Spleen (tissue), 11 donors: ENCODE measurements around the gene ST6GALNAC1. TPM values are rescaled to one million over a fixed set of nuclear protein-coding genes. Genes with fewer than 3 reads are reported as not detected.

Experiments used
- DNase-seq: peaks from one replicate; pipeline ENCODE4 v3.0.0-alpha.2; 2020
- H3K27ac ChIP-seq, 8 donors: fragments of 200-600 bp; sonication (generic) in 7 of 8; 1 replicate in 4 of 8; 2 replicates in 4 of 8; pipeline versions ENCODE4 v1.5.0 to v1.8.0; 2016 to 2021; ENCODE audit warnings: inconsistent platforms in 4 of 8, mild to moderate bottlenecking in 4 of 8, moderate library complexity in 1 of 8
- H3K27me3 ChIP-seq, 7 donors: fragments of 200-600 bp; sonication (generic) in 6 of 7; replicated peaks in 1 of 7; 1 replicate in 4 of 7; 2 replicates in 3 of 7; pipeline versions ENCODE4 v1.5.0 to v1.8.0; 2016 to 2021; ENCODE audit warnings: inconsistent platforms in 3 of 7, mild to moderate bottlenecking in 1 of 7
- H3K36me3 ChIP-seq, 6 donors: fragments of 200-600 bp; sonication (generic) in 5 of 6; 1 replicate in 4 of 6; 2 replicates in 2 of 6; pipeline versions ENCODE4 v1.5.0 to v1.8.0; 2016 to 2021; ENCODE audit warnings: inconsistent platforms in 2 of 6
- H3K4me1 ChIP-seq, 6 donors: fragments of 200-600 bp; sonication (generic) in 5 of 6; 1 replicate in 3 of 6; 2 replicates in 3 of 6; pipeline versions ENCODE4 v1.5.0 to v1.8.0; 2016 to 2021; ENCODE audit warnings: inconsistent platforms in 3 of 6
- H3K4me3 ChIP-seq, 8 donors: fragments of 200-600 bp; sonication (generic) in 7 of 8; 1 replicate in 4 of 8; 2 replicates in 4 of 8; pipeline versions ENCODE4 v1.5.0 to v1.8.0; 2016 to 2021; ENCODE audit warnings: inconsistent platforms in 4 of 8, mild to moderate bottlenecking in 4 of 8, moderate library complexity in 2 of 8
- H3K9me3 ChIP-seq, 8 donors: fragments of 200-600 bp; sonication (generic) in 7 of 8; 1 replicate in 4 of 8; 2 replicates in 4 of 8; pipeline versions ENCODE4 v1.5.0 to v1.8.0; 2016 to 2021; ENCODE audit warnings: inconsistent platforms in 4 of 8
- POLR2A ChIP-seq, 3 donors: fragments of 450-650 bp; IDR thresholded peaks; one replicate each; pipeline ENCODE4 v1.5.1; 2017; ENCODE audit warnings: antibody characterized with exemption in 3 of 3, mild to moderate bottlenecking in 1 of 3
- POLR2AphosphoS5 ChIP-seq, 3 donors: sonication (generic); formaldehyde crosslinking; IDR thresholded peaks; one replicate each; pipeline ENCODE4 v1.5.1; 2017; ENCODE audit warnings: antibody characterized with exemption in 3 of 3
- WGBS, 5 donors: extraction: QIAGEN DNeasy Blood & Tissue Kit in 3 of 5; methylation state at CpG; one replicate each; pipeline versions ENCODE4 v1.1.5 to v1.1.7; 2013 to 2018; 5-methylcytosine and 5-hydroxymethylcytosine counted together
- intact Hi-C: fragments of 100-400 bp; cut with DNase I; formaldehyde crosslinking; loops from one replicate; pipeline ENCODE4 v1.15.0; 2023; ENCODE audit warnings: low total_unique reads
- polyA plus RNA-seq, 3 donors: library from polyadenylated mRNA; stranded (reverse); fragments of 200-250 nt; gene quantifications; one replicate each; pipeline ENCODE4 v1.2.1, GENCODE V29; 2013
- total RNA-seq, 7 donors: library from RNA; depleted of rRNA in 3 of 7; stranded (reverse); fragments of >200 nt in 3 of 7; fragmentation: NEBNext Ultra II Directional in 4 of 7; extraction: Animal tissue kit (Norgen Biotek cat#: 25700) in 4 of 7; gene quantifications; one replicate each; pipeline versions ENCODE4 v1.1.0 to v1.2.1, GENCODE V29; 2016 to 2021
- TF ChIP-seq, protein P1 (sequence below), 11 experiments: fragments of 200-600 bp in 7 of 11; fragments of 450-650 bp in 4 of 11; sonication (generic) in 4 of 11; IDR thresholded peaks in 8 of 11; conservative IDR thresholded peaks in 3 of 11; 1 replicate in 7 of 11; 2 replicates in 4 of 11; pipeline versions ENCODE4 v1.4.0 to v1.8.0; 2016 to 2021; ENCODE audit warnings: antibody characterized with exemption in 11 of 11, inconsistent platforms in 4 of 11, mild to moderate bottlenecking in 1 of 11
- donor health status: healthy with polysubstance abuse.
- donor health status: DM: no; HTN: no; CAD: no; lungs with moderate emphysema.
- donor health status: DM: no; HTN: no; CAD: no.
- donor health status: Bipolar disorder and iron deficiency.
- donor health status: healthy.
- donor health status: DM: no; HTN: no; CAD: no.
- donor health status: DM: yes; HTN: yes; CAD: no.

ST6GALNAC1 gene
- total and polyA plus RNA-seq, 10 donors, result 2.3 to 25.3 (median 12.9) TPM

DNA sequence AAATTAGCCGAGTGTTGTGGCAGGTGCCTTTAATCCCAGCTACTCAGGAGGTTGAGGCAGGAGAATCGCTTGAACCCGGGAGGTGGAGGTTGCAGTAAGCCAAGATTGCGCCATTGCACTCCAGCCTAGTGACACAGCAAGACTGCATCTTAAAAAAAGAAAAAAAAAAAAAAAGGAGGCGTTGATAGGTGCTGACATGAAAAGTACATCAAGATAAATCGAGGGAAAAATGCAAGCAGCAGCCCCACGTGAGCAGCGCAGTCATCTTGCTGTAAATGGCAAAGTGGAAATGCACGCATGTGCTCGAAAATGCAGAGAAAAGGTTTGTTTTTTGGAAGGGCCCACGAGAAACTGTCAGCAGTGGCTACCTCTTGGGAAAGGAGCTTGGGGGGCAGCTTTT, 46.3 kb upstream of the ST6GALNAC1 start:
- WGBS, 5 donors, result 75 to 87% (median 80%) methylated on average over 11 of the region's 11 CpGs
- TF ChIP-seq, protein P1, sequence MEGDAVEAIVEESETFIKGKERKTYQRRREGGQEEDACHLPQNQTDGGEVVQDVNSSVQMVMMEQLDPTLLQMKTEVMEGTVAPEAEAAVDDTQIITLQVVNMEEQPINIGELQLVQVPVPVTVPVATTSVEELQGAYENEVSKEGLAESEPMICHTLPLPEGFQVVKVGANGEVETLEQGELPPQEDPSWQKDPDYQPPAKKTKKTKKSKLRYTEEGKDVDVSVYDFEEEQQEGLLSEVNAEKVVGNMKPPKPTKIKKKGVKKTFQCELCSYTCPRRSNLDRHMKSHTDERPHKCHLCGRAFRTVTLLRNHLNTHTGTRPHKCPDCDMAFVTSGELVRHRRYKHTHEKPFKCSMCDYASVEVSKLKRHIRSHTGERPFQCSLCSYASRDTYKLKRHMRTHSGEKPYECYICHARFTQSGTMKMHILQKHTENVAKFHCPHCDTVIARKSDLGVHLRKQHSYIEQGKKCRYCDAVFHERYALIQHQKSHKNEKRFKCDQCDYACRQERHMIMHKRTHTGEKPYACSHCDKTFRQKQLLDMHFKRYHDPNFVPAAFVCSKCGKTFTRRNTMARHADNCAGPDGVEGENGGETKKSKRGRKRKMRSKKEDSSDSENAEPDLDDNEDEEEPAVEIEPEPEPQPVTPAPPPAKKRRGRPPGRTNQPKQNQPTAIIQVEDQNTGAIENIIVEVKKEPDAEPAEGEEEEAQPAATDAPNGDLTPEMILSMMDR (IDR thresholded peaks at IDR 0.05 in 8 of 11, conservative IDR thresholded peaks at IDR 0.05 in 3 of 11), result no peak
- no peak for TF ChIP-seq POLR2AphosphoS5 (IDR thresholded peaks at IDR 0.05)
- TF ChIP-seq POLR2A (IDR thresholded peaks at IDR 0.05), result no peak
- DNase-seq, result peak; percentile 45
- peak overlapping the region in 6 of 8 donors; percentile 83 to 91 (median 86) for H3K27ac ChIP-seq
- no peaks in the 10 kb centered on the region for H3K27me3 ChIP-seq
- H3K4me3 ChIP-seq, result no peak overlapping the region
- H3K36me3 ChIP-seq, result peaks cover 0 to 15% (median 0%) of the 10 kb centered on the region in 6 donors
- peaks cover 13 to 97% (median 50%) of the 10 kb centered on the region in 6 donors for H3K4me1 ChIP-seq
- H3K9me3 ChIP-seq, result no peaks in the 10 kb centered on the region
- intact Hi-C loops, result no loop called here

DNA sequence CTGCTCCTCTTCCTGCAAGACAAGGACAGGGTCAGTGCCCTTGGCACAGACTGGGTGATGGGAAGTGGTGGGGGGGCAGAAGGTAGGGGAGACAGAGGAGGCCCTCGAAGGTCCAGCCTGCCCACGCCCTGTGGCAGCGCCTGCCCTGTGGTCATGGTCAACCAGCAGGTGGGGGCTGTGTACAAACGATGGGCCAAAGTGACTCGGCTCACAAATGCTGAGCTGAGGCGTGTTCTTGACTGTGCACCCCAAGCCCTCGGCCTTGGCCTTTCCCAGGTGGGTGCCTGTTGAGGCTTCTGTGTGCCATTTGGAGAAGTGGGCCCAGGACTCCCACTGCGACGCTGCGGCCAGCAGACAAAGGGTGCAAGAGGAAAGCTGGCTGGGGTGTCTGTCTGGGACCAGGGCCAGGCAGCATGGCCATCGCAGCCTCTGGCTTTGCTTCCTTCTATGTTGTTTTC, 44.6 kb upstream of the ST6GALNAC1 start:
- TF ChIP-seq POLR2AphosphoS5 (IDR thresholded peaks at IDR 0.05) (no peak), POLR2A (IDR thresholded peaks at IDR 0.05) (no peak)
- TF ChIP-seq, protein P1 (IDR thresholded peaks at IDR 0.05 in 8 of 11, conservative IDR thresholded peaks at IDR 0.05 in 3 of 11), result no peak
- Histone ChIP-seq H3K4me3 (no peak overlapping the region), H3K27me3 (no peaks in the 10 kb centered on the region), H3K27ac (peak overlapping the region; percentile 55 to 91 (median 85)), H3K4me1 (peaks cover 10 to 99% (median 55%) of the 10 kb centered on the region in 6 donors), H3K9me3 (no peaks in the 10 kb centered on the region), H3K36me3 (peaks cover 0 to 30% (median 0%) of the 10 kb centered on the region in 6 donors)
- intact Hi-C loops, result no loop called here
- no peak for DNase-seq
- WGBS, 5 donors, result 44 to 69% (median 66%) methylated on average over 10 to 11 of the region's 11 CpGs

DNA sequence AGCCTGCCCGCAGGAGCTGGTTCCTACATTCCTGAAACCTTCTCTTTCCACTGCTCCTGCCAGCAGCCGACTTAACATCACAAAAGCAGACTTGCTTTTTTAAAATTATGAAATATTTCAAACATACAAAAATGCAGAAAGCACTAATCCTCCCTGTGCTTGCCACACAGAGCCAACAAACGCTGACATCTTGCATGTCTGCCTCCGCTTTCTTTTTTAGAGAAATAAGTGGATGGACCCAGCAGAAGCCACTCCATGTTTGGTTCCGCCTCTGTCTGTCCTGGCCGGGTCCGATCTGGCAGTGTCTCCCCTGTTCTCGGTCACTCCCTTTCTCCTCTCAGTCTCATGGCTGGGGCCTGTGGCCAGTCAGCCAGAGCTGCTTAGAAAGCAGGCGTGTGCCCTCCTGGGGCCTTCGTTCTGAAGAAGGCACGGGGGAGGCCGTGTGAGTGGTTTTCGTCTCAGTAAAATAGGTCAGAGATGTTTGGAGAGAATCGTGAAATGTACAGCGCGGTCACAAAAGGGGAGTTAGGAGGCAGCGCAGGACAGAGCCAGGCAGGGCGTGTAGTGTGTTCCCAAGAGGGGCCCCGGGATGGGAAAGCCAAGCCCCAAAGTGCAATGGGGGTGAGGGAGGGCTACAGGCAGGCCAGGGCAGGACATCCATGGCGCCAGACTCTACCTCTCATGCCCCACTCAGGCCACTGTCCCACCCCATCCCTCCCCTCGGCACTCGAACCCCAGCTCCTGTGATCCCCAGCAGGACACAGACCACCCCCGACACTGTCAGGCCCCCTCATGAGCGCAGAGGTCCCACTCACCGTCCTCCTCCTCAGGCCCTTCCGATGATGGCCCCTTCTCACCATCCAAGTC, 44.0 kb upstream of the ST6GALNAC1 start:
- Histone ChIP-seq H3K36me3 (peaks cover 0 to 36% (median 0%) of the 10 kb centered on the region in 6 donors), H3K4me3 (no peak overlapping the region), H3K9me3 (no peaks in the 10 kb centered on the region), H3K4me1 (peaks cover 10 to 99% (median 55%) of the 10 kb centered on the region in 6 donors), H3K27ac (peak overlapping the region; percentile 62 to 91 (median 85)), H3K27me3 (no peaks in the 10 kb centered on the region)
- intact Hi-C loops, result no loop called here
- no peak for DNase-seq
- no peak for TF ChIP-seq POLR2A (IDR thresholded peaks at IDR 0.05)
- peak in 1 of 3 donors; percentile 63 for TF ChIP-seq POLR2AphosphoS5 (IDR thresholded peaks at IDR 0.05)
- WGBS, 5 donors, result 67 to 78% (median 70%) methylated on average over 25 to 26 of the region's 26 CpGs

DNA sequence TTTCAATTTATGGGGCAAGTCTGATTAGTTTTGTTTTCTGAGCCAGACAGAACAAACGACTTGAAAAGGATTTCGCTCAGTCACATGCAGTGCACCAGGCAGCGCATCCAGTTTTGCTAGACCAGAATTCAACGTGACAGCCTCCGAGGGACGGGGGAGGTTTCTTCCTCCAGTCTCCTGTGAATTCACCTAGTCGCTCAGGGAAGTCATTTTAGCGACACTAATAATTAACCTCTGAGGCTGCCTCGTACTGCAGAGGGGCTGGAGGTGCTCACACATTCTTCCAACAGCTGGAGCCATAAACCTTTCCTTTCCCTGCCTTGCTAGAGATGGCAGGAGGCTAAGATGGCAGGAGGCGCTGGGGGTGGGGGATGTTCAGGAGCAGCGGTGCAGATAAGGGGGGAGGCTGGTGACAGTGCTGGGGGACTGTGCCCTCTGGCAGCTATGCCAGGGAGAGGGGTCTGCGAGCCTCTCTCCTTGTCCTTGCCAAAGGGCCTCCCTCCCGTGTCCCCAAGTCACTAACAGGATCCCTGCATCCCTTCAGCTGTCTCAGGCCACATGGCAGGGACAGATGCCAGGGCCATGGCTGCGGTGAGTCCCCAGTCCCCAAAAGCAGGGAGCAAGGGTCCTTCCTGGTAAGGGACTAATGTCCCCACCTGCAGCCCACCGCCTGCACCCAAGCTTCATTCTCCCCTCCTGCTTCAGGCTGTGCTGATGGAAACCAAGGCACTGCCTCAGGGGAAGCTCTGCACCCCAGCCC, 43.2 kb upstream of the ST6GALNAC1 start:
- intact Hi-C loops, result no loop called here
- H3K9me3 ChIP-seq, result no peaks in the 10 kb centered on the region
- H3K27me3 ChIP-seq, result no peaks in the 10 kb centered on the region
- no peak overlapping the region for H3K4me3 ChIP-seq
- peaks cover 0 to 45% (median 0%) of the 10 kb centered on the region in 6 donors for H3K36me3 ChIP-seq
- H3K27ac ChIP-seq, result peak overlapping the region; percentile 62 to 91 (median 85)
- no peak for DNase-seq
- 77 to 91% (median 81%) methylated on average over 12 to 15 of the region's 15 CpGs for WGBS, 5 donors
- TF ChIP-seq POLR2AphosphoS5 (IDR thresholded peaks at IDR 0.05) (no peak), POLR2A (IDR thresholded peaks at IDR 0.05) (no peak)
- TF ChIP-seq, protein P1 (IDR thresholded peaks at IDR 0.05 in 8 of 11, conservative IDR thresholded peaks at IDR 0.05 in 3 of 11), result no peak
- peaks cover 13 to 99% (median 57%) of the 10 kb centered on the region in 6 donors for H3K4me1 ChIP-seq
